SK-N-SH treated with all-trans-retinoic acid at 6 μM for 48 hours (cell line): Measurements from ENCODE around the gene SIL1.

Experiments
- ARNTL ChIP-seq: fragments of 450-650 bp; formaldehyde crosslinking; IDR thresholded peaks from 2 replicates; pipeline ENCODE4 v1.5.0; 2020; ENCODE audit warnings: low read depth, mild to moderate bottlenecking, moderate library complexity, borderline replicate concordance
- CSDC2 ChIP-seq: fragments of 250-450 bp; sonication (Bioruptor Pico); IDR thresholded peaks from 2 replicates; pipeline ENCODE4 v1.5.0; 2020; ENCODE audit warnings: mild to moderate bottlenecking, moderate library complexity
- GLIS3 ChIP-seq: fragments of 250-450 bp; sonication (Bioruptor Pico); IDR thresholded peaks from 2 replicates; pipeline ENCODE4 v1.5.0; 2020; ENCODE audit warnings: mild to moderate bottlenecking, moderate library complexity
- TCF4 ChIP-seq: fragments of 250-450 bp; sonication (Bioruptor Pico); IDR thresholded peaks from 2 replicates; pipeline ENCODE4 v1.8.0; 2021; ENCODE audit warnings: mild to moderate bottlenecking, moderate library complexity, borderline replicate concordance
- ZFP30 ChIP-seq: fragments of 450-650 bp; formaldehyde crosslinking; IDR thresholded peaks from 2 replicates; pipeline ENCODE4 v1.5.0; 2022; ENCODE audit warnings: mild to moderate bottlenecking, moderate library complexity
- TF ChIP-seq, protein P1 (sequence below): fragments of 250-450 bp; sonication (Bioruptor Pico); IDR thresholded peaks from 2 replicates; pipeline ENCODE4 v1.5.1; 2021; ENCODE audit warnings: mild to moderate bottlenecking, moderate library complexity
- TF ChIP-seq, protein P2 (sequence below): fragments of 250-450 bp; sonication (Bioruptor Pico); IDR thresholded peaks from 2 replicates; pipeline ENCODE4 v1.8.0; 2020; ENCODE audit warnings: mild to moderate bottlenecking, moderate library complexity, borderline replicate concordance

DNA sequence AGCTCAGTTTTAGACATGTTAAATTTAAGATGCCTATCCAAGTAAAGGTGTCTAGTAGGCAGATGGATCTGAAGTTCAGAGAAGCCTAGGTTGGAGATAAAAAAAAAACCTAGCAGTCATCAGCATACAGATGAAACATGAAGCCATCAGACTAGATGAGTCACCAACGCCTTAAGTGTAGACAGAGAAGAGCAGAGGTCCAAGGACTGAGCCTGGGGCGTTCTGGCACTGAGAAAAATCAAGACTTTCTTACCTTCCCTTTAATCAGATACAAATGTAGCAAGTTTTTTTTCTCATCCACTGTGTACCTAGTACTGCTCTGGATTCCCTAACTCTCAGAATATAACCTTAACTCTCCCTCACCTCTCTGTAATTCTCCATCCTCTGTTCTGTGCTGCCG, 97.3 kb downstream of the SIL1 start:
- TF ChIP-seq, protein P1, sequence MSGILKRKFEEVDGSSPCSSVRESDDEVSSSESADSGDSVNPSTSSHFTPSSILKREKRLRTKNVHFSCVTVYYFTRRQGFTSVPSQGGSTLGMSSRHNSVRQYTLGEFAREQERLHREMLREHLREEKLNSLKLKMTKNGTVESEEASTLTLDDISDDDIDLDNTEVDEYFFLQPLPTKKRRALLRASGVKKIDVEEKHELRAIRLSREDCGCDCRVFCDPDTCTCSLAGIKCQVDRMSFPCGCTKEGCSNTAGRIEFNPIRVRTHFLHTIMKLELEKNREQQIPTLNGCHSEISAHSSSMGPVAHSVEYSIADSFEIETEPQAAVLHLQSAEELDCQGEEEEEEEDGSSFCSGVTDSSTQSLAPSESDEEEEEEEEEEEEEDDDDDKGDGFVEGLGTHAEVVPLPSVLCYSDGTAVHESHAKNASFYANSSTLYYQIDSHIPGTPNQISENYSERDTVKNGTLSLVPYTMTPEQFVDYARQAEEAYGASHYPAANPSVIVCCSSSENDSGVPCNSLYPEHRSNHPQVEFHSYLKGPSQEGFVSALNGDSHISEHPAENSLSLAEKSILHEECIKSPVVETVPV (CRISPR knock-in tag): no peak
- TF ChIP-seq TCF4 (CRISPR knock-in tag) (no peak), GLIS3 (CRISPR knock-in tag) (no peak), CSDC2 (CRISPR knock-in tag) (no peak), ZFP30 (CRISPR knock-in tag) (no peak), ARNTL (no peak)
- TF ChIP-seq, protein P2, sequence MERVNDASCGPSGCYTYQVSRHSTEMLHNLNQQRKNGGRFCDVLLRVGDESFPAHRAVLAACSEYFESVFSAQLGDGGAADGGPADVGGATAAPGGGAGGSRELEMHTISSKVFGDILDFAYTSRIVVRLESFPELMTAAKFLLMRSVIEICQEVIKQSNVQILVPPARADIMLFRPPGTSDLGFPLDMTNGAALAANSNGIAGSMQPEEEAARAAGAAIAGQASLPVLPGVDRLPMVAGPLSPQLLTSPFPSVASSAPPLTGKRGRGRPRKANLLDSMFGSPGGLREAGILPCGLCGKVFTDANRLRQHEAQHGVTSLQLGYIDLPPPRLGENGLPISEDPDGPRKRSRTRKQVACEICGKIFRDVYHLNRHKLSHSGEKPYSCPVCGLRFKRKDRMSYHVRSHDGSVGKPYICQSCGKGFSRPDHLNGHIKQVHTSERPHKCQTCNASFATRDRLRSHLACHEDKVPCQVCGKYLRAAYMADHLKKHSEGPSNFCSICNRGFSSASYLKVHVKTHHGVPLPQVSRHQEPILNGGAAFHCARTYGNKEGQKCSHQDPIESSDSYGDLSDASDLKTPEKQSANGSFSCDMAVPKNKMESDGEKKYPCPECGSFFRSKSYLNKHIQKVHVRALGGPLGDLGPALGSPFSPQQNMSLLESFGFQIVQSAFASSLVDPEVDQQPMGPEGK (CRISPR knock-in tag): no peak
